HEK293T (cell line): Measurements from ENCODE around the gene ELOVL6.

Experiments used
- CTCF ChIA-PET: fragments of 350-600 bp; formaldehyde crosslinking; extraction: SDS; loops from one replicate; lab custom pipeline; 2021; ENCODE audit warnings: antibody characterized with exemption, inconsistent platforms; lab: Yijun Ruan, JAX
- POLR2A ChIA-PET: fragments of 350-600 bp; formaldehyde crosslinking; extraction: SDS; loops from one replicate; lab custom pipeline; 2020; ENCODE audit warnings: antibody characterized with exemption, inconsistent platforms; lab: Yijun Ruan, JAX
- DNase-seq: peaks from one replicate; pipeline ENCODE4 v3.0.0; 2012; ENCODE audit warnings: mixed read lengths; ENCODE audit errors: extremely low spot score
- ARNT ChIP-seq: fragments of 450-650 bp; IDR thresholded peaks from 2 replicates; pipeline ENCODE4 v1.6.1; 2017; ENCODE audit warnings: mild to moderate bottlenecking
- BHLHE40 ChIP-seq: fragments of 450-650 bp; IDR thresholded peaks from 2 replicates; pipeline ENCODE4 v1.6.1; 2016; ENCODE audit warnings: mild to moderate bottlenecking, moderate library complexity, borderline replicate concordance
- CTBP1 ChIP-seq: fragments of 450-650 bp; IDR thresholded peaks from 2 replicates; pipeline ENCODE4 v1.6.1; 2016; ENCODE audit warnings: borderline replicate concordance
- ELF4 ChIP-seq: fragments of 450-650 bp; IDR thresholded peaks from 2 replicates; pipeline ENCODE4 v1.6.1; 2017; ENCODE audit warnings: antibody characterized with exemption
- FOXA1 ChIP-seq: fragments of 450-650 bp; IDR thresholded peaks from 2 replicates; pipeline ENCODE4 v1.6.1; 2016; ENCODE audit warnings: mild to moderate bottlenecking
- FOXK2 ChIP-seq: fragments of 450-650 bp; IDR thresholded peaks from 2 replicates; pipeline ENCODE4 v1.6.1; 2016; ENCODE audit warnings: mild to moderate bottlenecking
- FOXM1 ChIP-seq: fragments of 450-650 bp; IDR thresholded peaks from 2 replicates; pipeline ENCODE4 v1.6.1; 2017; ENCODE audit warnings: mild to moderate bottlenecking, borderline replicate concordance
- HDGF ChIP-seq: fragments of 450-650 bp; IDR thresholded peaks from 2 replicates; pipeline ENCODE4 v1.6.1; 2017; ENCODE audit warnings: antibody characterized with exemption, borderline replicate concordance
- L3MBTL2 ChIP-seq: fragments of 450-650 bp; conservative IDR thresholded peaks from 2 replicates; pipeline ENCODE4 v1.6.1; 2016; ENCODE audit warnings: mild to moderate bottlenecking
- LEF1 ChIP-seq: fragments of 450-650 bp; IDR thresholded peaks from 2 replicates; pipeline ENCODE4 v1.6.1; 2017; ENCODE audit warnings: mild to moderate bottlenecking, borderline replicate concordance
- NFRKB ChIP-seq: fragments of 450-650 bp; IDR thresholded peaks from 2 replicates; pipeline ENCODE4 v1.6.1; 2016; ENCODE audit warnings: mild to moderate bottlenecking, moderate library complexity
- SP1 ChIP-seq: fragments of 450-650 bp; IDR thresholded peaks from 2 replicates; pipeline ENCODE4 v1.6.1; 2017
- SUZ12 ChIP-seq: fragments of 450-650 bp; IDR thresholded peaks from 2 replicates; pipeline ENCODE4 v1.6.1; 2016; ENCODE audit warnings: mild to moderate bottlenecking
- TARDBP ChIP-seq: fragments of 450-650 bp; IDR thresholded peaks from 2 replicates; pipeline ENCODE4 v1.6.1; 2016
- ZNF384 ChIP-seq: fragments of 450-650 bp; IDR thresholded peaks from 2 replicates; pipeline ENCODE4 v1.6.1; 2016
- TF ChIP-seq, protein P1 (sequence below): fragments of 450-650 bp; IDR thresholded peaks from 2 replicates; pipeline ENCODE4 v1.6.1; 2016

Gene ELOVL6

DNA sequence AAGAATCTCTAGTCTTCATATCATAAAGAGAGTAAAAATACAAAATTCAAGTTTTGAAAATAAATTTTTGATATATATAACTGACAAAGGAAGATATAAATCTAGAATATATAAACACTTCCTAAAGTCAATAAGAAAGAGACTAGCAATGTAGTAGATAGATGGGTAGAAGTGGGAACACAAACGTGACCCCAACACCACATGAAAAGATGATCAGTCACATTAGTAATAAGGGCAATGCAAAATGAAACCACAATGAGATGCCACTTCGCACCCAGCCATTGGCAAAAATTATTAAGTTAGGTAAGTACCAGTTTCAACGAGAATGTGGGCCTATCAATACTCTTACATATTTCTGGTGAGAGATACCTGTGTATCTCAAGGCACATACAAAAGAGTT is 179.3 kb downstream of the ELOVL6 start:
- POLR2A ChIA-PET: no interaction called here
- no peak for DNase-seq
- CTCF ChIA-PET: interaction anchor here (0.6 kb wide), 1 partner anchor 950 kb away, joined by 3 read pairs; no protein-coding TSS in a partner anchor
- TF ChIP-seq SUZ12 (no peak), ARNT (no peak), NFRKB (no peak), SP1 (no peak), LEF1 (no peak), FOXA1 (no peak), L3MBTL2 (no peak), FOXK2 (no peak), CTBP1 (no peak), HDGF (no peak), FOXM1 (no peak), BHLHE40 (no peak), ELF4 (no peak), TARDBP (no peak), ZNF384 (no peak)
- TF ChIP-seq, protein P1, sequence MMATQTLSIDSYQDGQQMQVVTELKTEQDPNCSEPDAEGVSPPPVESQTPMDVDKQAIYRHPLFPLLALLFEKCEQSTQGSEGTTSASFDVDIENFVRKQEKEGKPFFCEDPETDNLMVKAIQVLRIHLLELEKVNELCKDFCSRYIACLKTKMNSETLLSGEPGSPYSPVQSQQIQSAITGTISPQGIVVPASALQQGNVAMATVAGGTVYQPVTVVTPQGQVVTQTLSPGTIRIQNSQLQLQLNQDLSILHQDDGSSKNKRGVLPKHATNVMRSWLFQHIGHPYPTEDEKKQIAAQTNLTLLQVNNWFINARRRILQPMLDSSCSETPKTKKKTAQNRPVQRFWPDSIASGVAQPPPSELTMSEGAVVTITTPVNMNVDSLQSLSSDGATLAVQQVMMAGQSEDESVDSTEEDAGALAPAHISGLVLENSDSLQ: no peak

DNA sequence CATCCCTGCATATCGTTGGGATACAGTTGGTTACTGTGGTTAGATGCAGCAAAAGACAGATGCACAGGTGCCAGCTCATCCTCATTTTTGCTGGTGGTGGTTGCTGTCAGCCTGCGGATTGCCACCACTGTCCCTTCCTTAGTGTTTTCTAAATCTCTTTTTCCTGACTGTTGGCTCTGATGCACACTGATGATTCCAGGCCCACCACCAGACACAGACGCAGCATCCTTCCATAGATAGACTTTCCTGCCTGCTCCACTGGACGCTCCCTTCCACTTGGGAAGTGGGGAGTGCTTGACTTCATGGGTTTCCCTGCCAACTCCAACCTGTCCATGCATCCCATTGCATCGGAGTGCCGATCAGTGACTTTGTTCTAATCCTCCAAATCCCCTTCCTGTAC is 184.2 kb downstream of the ELOVL6 start:
- POLR2A ChIA-PET: no interaction called here
- DNase-seq: no peak
- CTCF ChIA-PET: interaction anchor here (0.6 kb wide), 1 partner anchor 1282 kb away, joined by 4 read pairs; no protein-coding TSS in a partner anchor
- TF ChIP-seq TARDBP (no peak), NFRKB (no peak), FOXM1 (no peak), LEF1 (no peak), HDGF (no peak)
- TF ChIP-seq, protein P1: no peak

DNA sequence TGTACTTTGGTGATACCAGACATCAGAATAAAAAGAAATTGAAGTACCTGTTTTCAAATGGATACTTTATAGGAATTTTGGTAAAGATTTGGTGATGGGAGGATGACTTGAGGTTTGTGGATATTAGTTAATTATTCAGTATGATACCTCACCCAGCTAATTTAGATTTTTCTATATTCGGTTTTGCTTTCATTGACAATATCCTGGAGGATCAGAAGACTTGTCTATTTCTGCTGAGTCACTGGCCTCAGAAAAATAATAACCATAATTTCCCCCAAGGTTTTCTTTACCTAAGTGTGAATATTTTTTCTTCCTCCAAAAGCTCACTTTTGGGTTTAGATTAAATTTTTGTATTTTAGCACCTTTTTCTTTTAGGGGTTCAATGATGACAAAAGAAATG is 185.5 kb downstream of the ELOVL6 start:
- TF ChIP-seq ELF4 (no peak), ZNF384 (no peak), SP1 (no peak), L3MBTL2 (no peak), HDGF (no peak)
- TF ChIP-seq, protein P1: no peak
- no peak for DNase-seq
- ChIA-PET CTCF (no interaction called here), POLR2A (interaction anchor here (0.6 kb wide), 1 partner anchor 185 kb away, joined by 3 read pairs; the partner anchor contains the start of gene ELOVL6)

DNA sequence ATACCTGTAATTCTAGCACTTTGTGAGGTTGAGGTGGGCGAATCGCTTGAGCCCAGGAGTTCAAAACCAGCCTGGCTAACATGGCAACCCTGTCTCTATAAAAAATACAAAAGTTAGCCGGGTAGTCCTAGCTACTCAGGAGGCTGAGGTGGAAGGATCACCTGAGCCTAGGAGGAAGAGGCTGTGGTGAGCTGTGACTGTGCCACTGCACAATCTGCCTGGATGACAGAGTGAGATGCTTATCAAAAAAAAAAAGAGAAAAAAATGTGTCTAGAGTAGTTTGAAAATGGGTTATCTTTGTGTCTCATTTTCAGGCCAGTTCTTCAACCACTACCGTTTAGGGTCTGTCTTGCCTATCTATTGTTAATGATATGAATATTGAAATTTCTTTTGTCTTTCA is 187.6 kb downstream of the ELOVL6 start:
- ChIA-PET POLR2A (no interaction called here), CTCF (no interaction called here)
- DNase-seq: no peak
- no peak for TF ChIP-seq ZNF384
- no peak for TF ChIP-seq LEF1
- no peak for TF ChIP-seq SUZ12
- no peak for TF ChIP-seq ELF4
- TF ChIP-seq L3MBTL2: no peak
- no peak for TF ChIP-seq NFRKB
- TF ChIP-seq FOXM1: no peak
- no peak for TF ChIP-seq ARNT
- no peak for TF ChIP-seq TARDBP

DNA sequence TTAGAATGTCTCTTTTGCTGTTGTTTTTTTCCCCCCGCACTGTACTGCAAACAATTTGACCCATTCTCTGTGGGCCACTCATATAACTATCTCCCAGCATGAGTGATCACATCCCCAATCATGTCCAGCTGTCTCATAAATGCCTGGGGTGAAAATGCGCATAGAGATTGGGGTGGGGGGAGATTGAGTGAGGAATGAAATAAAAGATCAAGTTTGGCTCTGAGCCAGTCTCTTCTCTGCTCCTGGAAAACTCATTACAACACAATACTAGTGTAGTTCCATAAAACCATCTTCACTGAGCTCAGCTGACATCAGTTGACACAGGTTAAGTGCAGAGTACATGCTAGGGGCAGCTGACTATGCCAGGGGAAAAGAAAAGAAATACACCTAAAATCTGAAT is 188.9 kb downstream of the ELOVL6 start:
- no peak for DNase-seq
- POLR2A ChIA-PET: interaction anchor here (1.4 kb wide), 1 partner anchor 187 kb away, joined by 4 read pairs; no protein-coding TSS in a partner anchor
- CTCF ChIA-PET: interaction anchor here (0.6 to 1.3 kb wide), 3 partner anchors 12 to 577 kb away, joined by 3 to 4 read pairs (median 3); no protein-coding TSS in a partner anchor
- TF ChIP-seq, protein P1: peak; percentile 20; the same call in 1 of the 2 replicates
- no peak for TF ChIP-seq L3MBTL2

DNA sequence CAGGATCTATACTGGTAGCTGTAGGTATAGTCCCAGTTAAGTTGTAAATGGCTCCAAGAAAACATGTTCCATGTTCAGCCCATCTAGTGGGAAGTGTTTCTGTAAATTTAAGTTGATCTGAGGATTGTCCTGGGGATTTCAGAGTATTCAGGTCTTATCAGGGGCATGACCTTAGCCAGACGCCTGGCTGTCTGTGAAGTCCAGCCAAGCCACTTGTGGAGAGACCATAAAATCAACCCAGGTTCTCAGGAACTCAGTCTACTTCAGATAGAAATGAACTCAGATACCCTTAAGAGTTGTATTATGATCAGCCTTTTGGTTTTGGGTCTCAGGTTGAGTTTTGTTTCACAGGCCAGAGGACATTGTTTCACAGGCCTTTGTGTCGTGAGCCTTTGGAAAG is 189.9 kb downstream of the ELOVL6 start:
- ChIA-PET POLR2A (no interaction called here), CTCF (interaction anchor here (0.9 to 1.3 kb wide), 3 partner anchors 13 to 500 kb away, joined by 3 to 4 read pairs (median 3); no protein-coding TSS in a partner anchor)
- no peak for TF ChIP-seq NFRKB
- TF ChIP-seq BHLHE40: no peak
- no peak for TF ChIP-seq FOXA1
- no peak for TF ChIP-seq L3MBTL2
- no peak for TF ChIP-seq TARDBP
- TF ChIP-seq, protein P1: no peak
- no peak for TF ChIP-seq FOXM1
- TF ChIP-seq ARNT: no peak
- TF ChIP-seq HDGF: no peak
- no peak for TF ChIP-seq SUZ12
- TF ChIP-seq ZNF384: no peak
- no peak for TF ChIP-seq CTBP1
- TF ChIP-seq LEF1: no peak
- TF ChIP-seq SP1: no peak
- no peak for TF ChIP-seq ELF4
- TF ChIP-seq FOXK2: no peak
- DNase-seq: no peak
